Neural cell (in vitro differentiated cells): Measurements from ENCODE around the gene RHBDF2.

Source experiments
- CTCF ChIP-seq: fragments of 450-650 bp; IDR thresholded peaks from 2 replicates; pipeline ENCODE4 v1.5.1; 2014; ENCODE audit warnings: antibody characterized with exemption, mild to moderate bottlenecking, moderate library complexity; ENCODE audit not compliant: poor library complexity, severe bottlenecking
- EZH2 ChIP-seq: fragments of 200-600, 300-800 bp; shearing (Covaris generic), sonication (generic); IDR thresholded peaks from 2 replicates; pipeline ENCODE4 v1.6.1; 2014; ENCODE audit warnings: antibody characterized with exemption, low read length, borderline replicate concordance, mild to moderate bottlenecking; ENCODE audit not compliant: insufficient read depth, poor library complexity, severe bottlenecking
- RAD21 ChIP-seq: fragments of 450-650 bp; conservative IDR thresholded peaks from 2 replicates; pipeline ENCODE4 v1.6.1; 2014; ENCODE audit warnings: antibody characterized with exemption, mild to moderate bottlenecking, moderate library complexity
- SMC3 ChIP-seq: fragments of 450-650 bp; conservative IDR thresholded peaks from 2 replicates; pipeline ENCODE4 v1.6.1; 2014; ENCODE audit warnings: antibody characterized with exemption, mild to moderate bottlenecking, moderate library complexity; ENCODE audit not compliant: poor library complexity
- TAF1 ChIP-seq: IDR thresholded peaks from 2 replicates; pipeline ENCODE4 v1.6.1; 2012; ENCODE audit warnings: low read depth

- TF ChIP-seq CTCF (no peak), RAD21 (no peak), SMC3 (peak; percentile 21), EZH2 (no peak), TAF1 (no peak)
Measured at GRCh38 chr17:76543826-76544545, 42.8 kb upstream of the RHBDF2 start.
